GM10266 (cell line): ENCODE data around the gene SLC39A7.

Source experiments
- DNase-seq: peaks from one replicate; pipeline ENCODE4 v3.0.0; 2012; ENCODE audit errors: extremely low spot score
- TF ChIP-seq, protein P1 (sequence below): IDR thresholded peaks from 2 replicates; pipeline ENCODE4 v1.5.1; 2012; ENCODE audit warnings: mild to moderate bottlenecking, low read depth; ENCODE audit not compliant: control insufficient read depth, insufficient read depth; ENCODE audit errors: missing control alignments

Gene SLC39A7

DNA sequence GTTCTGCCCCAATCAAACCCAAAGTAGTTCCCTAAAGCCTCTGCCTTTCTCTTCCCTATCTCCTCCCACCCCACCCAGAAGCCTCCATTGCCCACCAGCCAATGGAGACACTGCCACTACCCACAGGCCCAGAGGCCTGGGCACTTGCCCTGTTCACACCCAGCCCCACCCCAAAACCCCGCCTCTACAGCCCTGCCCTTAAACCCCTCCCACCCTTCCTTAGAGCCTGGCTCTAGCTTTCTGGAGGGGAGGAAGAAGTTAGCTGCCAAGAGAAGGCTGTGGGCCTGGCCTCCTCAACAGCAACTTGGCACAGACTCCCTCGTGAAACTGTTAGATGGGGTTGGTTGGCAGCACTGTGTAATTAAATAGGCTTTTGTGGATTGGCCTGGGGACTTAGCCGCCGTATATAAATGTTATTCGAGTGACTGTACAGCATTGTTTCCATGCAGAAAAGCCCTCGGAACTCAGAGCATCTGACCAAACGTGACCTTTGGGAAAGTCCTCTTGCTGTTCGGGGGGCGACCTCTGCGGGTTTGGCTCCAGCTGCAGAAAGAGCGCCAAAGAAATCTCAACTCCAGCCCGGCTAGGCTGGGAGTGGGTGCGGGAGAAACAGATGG lies 39.8 kb upstream of the SLC39A7 start:
- DNase-seq, result no peak

DNA sequence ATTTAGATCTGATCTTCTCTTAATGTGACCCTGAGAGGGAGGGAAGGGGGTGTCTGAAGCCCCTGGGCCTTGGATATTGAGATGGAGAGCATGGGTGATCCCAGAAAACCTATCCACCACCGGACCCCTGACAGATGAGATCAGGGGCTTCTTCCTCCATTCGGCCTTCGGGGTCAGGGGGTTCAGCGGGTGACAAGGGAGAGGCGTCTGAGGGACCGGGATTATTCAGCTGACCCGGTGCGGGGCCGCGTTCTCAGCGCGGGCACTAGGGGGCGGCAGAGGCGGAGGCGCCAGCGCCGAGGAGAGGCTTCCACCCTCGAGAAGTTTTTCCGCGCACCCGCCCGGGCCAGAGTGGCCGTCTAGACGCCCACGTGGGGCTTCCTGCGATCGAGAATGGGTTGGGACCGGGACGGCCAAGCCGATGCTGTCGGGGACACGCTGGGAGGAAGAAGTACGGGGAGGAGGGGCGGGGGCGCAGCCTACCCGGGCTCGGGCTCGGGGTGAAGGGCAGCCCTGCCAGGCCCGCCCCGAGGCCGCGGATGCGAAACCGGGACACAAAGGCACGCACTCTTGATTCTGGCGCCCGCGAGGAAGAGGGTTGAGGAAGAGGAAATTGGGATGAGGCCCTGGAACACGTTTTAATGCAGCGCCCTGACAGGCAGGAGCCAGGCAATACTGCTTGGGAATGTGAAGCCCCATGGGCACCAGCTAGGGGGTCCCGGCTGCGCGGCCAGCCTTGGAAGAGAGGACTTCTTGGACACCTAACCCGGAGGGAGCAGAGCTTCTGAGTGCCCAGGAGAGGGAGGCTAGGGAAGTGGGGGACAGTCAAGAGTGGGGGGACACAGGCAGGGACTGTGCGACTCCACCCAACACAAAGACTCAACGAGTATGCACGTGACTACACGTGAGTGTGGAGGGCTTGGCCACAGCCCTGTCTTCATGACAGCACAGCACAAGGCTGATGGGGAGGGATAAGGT lies 39.0 kb upstream of the SLC39A7 start:
- TF ChIP-seq, protein P1, sequence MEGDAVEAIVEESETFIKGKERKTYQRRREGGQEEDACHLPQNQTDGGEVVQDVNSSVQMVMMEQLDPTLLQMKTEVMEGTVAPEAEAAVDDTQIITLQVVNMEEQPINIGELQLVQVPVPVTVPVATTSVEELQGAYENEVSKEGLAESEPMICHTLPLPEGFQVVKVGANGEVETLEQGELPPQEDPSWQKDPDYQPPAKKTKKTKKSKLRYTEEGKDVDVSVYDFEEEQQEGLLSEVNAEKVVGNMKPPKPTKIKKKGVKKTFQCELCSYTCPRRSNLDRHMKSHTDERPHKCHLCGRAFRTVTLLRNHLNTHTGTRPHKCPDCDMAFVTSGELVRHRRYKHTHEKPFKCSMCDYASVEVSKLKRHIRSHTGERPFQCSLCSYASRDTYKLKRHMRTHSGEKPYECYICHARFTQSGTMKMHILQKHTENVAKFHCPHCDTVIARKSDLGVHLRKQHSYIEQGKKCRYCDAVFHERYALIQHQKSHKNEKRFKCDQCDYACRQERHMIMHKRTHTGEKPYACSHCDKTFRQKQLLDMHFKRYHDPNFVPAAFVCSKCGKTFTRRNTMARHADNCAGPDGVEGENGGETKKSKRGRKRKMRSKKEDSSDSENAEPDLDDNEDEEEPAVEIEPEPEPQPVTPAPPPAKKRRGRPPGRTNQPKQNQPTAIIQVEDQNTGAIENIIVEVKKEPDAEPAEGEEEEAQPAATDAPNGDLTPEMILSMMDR, result peak; percentile 93
- DNase-seq, result peak; percentile 84

More for the DNA sequence above, 39.8 kb upstream of the SLC39A7 start:
- TF ChIP-seq, protein P1, result peak; percentile 18

DNA sequence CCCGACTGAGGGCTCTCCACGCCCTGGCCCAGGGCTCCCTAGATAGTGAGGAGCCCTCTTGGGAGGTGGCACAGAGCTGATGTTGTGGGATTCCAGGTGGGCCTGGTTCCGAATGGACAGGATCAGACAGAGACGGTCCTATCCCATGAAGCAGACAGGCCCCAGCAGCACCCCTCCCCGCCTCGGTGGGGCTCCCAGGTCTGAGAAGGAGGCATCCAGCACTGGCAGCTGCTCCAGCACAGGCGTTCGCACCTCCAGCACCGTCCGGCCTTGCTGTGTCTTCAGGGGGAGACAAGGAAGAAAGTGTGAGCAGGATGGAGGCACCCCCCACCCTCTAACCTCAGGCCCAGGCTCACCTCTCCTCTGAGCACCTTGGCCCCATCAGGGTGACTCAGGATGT lies 37.1 kb upstream of the SLC39A7 start:
- no peak for DNase-seq
- TF ChIP-seq, protein P1, result no peak

GRCh38 chr6:33164176-33164575 lies 36.5 kb upstream of the SLC39A7 start:
- DNase-seq, result no peak
- TF ChIP-seq, protein P1, result no peak

- DNase-seq, result no peak
- TF ChIP-seq, protein P1, result no peak
These were observed 35.8 kb upstream of the SLC39A7 start for GRCh38 chr6:33164665-33165373.

DNA sequence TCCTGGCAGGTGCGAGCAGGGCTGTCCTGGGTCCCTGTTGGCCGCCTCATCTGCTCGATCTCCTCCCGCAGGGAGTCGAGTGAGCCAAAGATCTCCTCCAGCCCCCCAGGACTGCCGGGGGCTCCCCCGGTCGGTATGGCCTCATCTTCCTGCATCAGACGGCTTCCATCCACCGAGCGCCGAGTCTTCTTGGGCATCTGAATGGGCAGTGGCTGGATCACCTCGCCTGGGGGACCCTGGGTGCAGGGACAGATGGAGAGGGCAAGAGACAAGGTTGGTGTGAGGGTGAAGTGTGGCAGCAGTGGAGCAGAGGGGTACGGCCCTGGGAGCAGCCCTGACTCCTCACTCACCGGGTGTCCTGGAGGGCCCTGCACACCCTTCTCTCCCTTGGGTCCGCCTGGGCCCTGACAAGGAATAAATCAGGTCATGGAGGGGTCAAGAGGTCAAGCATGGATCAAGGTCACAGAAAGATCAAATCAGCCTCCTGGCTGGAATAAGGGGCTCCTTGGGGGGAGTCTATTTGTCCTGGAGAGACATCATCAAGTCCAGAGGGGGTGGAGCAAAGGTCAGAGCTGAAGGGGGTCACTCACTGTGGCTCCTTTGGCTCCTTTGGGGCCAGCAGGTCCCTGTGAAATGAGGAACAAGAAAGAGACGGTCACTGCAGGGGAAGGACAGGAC lies 34.9 kb upstream of the SLC39A7 start:
- DNase-seq, result no peak
- TF ChIP-seq, protein P1, result no peak
